ENCODE data around the gene POLE.
"Not testable (repeated sequence)": the region's sequence is repeated elsewhere in the genome, so short reads cannot be mapped to it uniquely, and the experiment has no call there.

DNA sequence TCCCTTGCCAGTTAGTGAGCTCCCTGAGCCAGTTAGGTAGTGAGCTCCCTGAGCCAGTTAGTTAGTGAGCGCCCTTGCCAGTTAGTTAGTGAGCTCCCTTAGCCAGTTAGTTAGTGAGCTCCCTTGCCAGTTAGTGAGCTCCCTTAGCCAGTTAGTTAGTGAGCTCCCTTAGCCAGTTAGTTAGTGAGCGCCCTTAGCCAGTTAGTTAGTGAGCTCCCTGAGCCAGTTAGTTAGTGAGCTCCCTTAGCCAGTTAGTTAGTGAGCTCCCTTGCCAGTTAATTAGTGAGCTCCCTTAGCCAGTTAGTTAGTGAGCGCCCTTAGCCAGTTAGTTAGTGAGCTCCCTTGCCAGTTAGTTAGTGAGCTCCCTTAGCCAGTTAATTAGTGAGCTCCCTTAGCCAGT is 4.9 kb upstream of the POLE start:
- TF ChIP-seq, protein P1, sequence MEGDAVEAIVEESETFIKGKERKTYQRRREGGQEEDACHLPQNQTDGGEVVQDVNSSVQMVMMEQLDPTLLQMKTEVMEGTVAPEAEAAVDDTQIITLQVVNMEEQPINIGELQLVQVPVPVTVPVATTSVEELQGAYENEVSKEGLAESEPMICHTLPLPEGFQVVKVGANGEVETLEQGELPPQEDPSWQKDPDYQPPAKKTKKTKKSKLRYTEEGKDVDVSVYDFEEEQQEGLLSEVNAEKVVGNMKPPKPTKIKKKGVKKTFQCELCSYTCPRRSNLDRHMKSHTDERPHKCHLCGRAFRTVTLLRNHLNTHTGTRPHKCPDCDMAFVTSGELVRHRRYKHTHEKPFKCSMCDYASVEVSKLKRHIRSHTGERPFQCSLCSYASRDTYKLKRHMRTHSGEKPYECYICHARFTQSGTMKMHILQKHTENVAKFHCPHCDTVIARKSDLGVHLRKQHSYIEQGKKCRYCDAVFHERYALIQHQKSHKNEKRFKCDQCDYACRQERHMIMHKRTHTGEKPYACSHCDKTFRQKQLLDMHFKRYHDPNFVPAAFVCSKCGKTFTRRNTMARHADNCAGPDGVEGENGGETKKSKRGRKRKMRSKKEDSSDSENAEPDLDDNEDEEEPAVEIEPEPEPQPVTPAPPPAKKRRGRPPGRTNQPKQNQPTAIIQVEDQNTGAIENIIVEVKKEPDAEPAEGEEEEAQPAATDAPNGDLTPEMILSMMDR (IDR thresholded peaks at IDR 0.05), result not testable (repeated sequence)
- TF ChIP-seq POLR2A (IDR thresholded peaks at IDR 0.05), result not testable (repeated sequence)

All from thyroid gland (tissue), 4 donors.